GM19099 (cell line): ENCODE results near the gene ANXA2R.

Experiments used
- POLR2A ChIP-seq: IDR thresholded peaks from 3 replicates; pipeline ENCODE4 v1.6.1; 2011; ENCODE audit warnings: low read depth; ENCODE audit not compliant: insufficient read length; ENCODE audit errors: extremely low read depth

ANXA2R gene

DNA sequence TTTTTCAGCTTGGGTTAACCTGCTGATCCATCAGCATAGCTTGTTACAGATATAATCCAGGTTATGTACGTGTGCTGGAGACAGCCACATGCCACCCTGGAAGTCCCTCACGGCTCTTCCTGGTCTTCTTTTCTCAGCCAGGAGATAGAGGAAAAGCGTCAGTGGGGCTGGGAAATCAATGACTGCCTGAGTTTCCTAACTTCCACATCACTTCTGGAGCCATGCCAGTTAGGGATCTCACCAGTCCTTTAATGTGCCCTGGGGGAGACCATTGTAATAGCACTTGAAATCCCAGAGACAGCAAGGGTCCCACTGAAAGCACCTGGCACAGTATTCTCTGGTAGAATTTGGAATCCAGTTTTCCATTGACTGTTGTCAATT, 29.2 kb downstream of the ANXA2R start:
- TF ChIP-seq POLR2A: no peak

GRCh38 chr5:43008363-43009153, 31.6 kb downstream of the ANXA2R start:
- peak; percentile 67 for TF ChIP-seq POLR2A

GRCh38 chr5:43007911-43008362, 32.2 kb downstream of the ANXA2R start:
- peak; percentile 64 for TF ChIP-seq POLR2A

DNA sequence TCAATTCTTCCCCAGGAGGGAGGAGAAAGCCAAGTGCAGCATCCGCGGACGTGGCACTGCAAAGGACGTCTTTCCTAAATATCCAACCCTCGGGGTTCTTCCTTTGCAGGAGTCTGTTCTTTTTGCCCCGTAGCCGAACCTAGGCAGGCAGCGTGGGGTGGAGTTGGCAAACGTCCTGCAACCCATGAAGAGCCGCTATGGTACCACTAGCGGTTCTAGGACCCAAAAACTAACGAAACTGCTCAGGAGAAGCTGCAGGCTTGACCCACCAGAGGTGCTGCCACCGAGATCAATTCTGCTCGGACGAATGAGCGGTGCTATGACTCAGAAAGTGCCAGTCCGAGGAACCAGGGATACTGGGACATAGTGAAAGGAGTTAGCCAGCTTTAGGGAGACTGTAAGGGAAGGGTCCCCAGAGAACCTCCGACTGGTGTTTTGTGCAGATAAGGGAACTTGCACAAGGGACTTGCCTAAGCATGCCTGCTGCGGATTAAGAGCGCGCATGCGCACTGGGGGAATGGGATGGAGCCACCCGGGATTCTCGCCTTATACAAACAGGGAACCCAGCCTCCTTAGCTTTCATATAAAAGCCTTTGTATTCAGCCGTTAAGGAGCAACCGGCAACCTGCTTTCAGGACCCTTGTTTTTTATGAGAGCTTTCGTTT, 32.7 kb downstream of the ANXA2R start:
- peak; percentile 30 for TF ChIP-seq POLR2A

GRCh38 chr5:43006424-43007202, 33.5 kb downstream of the ANXA2R start:
- no peak for TF ChIP-seq POLR2A

DNA sequence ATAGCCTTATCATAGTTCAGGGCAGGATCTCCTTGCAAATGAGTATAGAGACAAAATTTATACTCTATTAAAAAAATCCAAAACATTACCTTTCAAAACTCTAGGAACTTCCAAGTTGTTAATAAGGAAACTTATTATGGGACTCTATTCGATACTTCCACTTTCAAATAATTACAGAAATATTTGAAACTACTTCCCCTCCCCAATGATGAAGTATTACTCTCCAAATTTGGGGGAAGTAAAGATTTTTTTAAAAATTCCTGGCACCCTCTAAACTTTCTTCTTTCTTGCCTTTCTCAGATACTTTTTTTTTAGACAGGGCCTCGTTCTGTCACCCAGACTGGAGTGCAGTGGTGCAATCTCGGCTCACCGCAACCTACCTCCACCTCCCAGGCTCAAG, 35.1 kb downstream of the ANXA2R start:
- no peak for TF ChIP-seq POLR2A

DNA sequence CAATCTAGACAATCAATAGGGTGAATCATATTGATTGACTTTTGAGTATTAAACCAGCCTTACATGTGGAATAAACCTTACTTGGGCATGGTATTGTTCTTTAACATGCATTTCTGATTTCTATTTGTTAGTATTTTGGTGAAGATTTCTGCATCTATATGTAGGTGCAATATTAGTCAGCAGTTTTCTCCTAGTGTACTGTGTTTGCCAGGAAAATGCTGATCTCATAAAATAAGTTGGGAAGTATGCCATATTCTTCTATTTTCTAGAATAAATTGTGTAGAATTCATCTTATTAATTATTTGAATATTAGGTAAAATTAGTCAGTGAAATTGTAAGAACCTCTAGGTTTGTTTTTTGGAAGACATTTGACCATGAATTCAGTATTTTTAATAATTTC, 38.4 kb downstream of the ANXA2R start:
- no peak for TF ChIP-seq POLR2A

GRCh38 chr5:43000914-43001313, 39.2 kb downstream of the ANXA2R start:
- TF ChIP-seq POLR2A: no peak

DNA sequence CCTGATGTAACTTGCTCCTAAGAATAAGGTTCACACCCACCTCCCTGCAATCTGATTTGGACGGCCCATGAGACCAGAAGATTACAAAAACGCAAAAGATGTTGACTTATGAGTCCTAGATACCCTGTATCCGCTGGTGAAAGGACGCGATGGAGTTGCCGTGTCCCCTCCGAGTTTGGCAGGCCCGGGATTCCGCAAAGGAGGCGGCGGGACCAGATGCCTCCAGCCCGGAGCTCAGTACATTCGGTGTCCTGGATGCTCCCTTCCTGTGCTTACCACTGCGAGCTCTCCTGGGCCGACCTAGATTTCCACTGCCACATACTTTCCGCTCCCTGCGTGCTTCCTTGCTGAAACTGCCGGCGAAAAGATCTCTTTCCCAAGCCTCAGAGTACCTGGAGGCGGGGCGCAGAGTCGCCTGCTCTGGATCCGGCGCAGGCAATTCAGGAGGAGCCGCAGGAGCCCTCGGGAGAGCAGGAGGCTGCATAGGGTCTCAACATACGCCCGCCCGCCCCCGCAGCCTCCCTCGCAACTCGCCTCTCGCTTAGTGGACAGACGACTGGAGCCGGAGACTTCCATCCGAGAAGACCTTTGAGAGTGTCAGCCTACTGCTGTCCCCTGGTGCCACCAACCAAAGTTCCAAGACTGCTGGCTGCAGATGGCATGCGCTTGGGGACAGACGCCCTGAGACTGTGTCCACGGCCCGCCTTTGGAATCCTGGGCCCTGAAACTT, 39.8 kb downstream of the ANXA2R start:
- TF ChIP-seq POLR2A: no peak

DNA sequence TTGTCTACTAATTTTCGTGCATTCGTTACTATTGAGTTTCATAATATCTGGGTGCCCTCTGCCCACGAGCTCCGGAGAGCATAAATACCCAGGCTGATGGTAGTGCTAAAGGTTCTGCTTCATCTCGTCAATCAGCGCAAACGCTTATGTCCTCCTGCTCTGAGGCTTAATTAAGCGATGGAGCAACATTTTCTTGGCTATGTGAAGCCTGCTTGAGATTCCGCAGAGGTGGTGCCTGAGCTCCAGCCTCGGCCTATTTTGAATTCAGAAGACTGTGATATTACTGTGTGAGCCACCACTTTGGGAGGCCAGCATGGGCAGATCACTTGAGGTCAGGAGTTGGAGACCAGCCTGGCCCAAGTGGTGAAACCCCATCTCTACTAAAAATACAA, 44.8 kb downstream of the ANXA2R start:
- no peak for TF ChIP-seq POLR2A

- TF ChIP-seq POLR2A: peak; percentile 40
Measured at GRCh38 chr5:42994555-42995359, 45.4 kb downstream of the ANXA2R start.

GRCh38 chr5:42994246-42994554, 45.9 kb downstream of the ANXA2R start:
- no peak for TF ChIP-seq POLR2A

DNA sequence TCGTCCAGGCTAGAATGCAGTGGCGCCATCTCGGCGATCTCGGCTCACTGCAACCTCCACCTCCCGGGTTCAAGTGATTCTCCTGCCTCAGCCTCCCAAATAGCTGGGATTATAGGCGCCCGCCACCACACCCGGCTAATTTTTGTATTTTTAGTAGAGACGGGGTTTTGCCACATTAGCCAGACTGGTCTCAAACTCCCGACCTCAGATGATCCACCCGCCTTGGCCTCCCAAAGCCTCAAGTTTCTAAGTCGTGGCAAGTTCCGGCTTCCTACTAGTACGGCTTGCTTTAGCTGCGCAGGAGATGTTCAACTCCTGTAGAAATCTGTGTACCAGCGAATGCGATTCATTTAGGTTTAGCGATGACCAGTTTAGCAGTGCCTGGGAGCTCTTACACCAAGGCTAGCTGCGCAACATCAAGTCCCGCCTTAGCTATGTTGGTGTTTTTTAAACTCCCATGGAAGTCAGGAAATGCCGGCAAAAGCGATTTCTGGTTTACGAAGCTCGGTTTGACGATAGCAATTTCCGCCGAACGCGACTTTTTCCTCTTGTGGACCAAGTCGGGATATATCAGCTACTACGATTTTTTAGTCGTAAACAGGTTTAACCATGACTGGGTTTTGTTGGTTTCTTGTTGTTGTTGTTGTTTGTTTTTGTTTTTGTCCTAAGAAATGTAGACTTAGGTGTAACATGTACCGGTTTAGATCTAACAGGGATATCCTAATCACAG, 46.4 kb downstream of the ANXA2R start:
- peak; percentile 50 for TF ChIP-seq POLR2A
